Measurements from ENCODE around the gene TYK2. TPM values are rescaled to one million over a fixed set of nuclear protein-coding genes. Genes with fewer than 3 reads are reported as not detected.

Gene TYK2
- total and polyA plus RNA-seq, 9 of the 15 experiments (the other 6 are each of a cell fraction or from before 2014, with no cell fraction given): 15.0 to 182 (median 85.9) TPM

GRCh38 chr19:10306327-10306726 is 74.0 kb downstream of the TYK2 start (continued):
- TF ChIP-seq ZNF780A (CRISPR knock-in tag; IDR thresholded peaks at IDR 0.05) (no peak), RCOR1 (IDR thresholded peaks at IDR 0.05; ENCODE audit: borderline replicate concordance in 1 of 2, low read depth in 2 of 2, low read length in 2 of 2) (0 out of 4 replicates have a peak, but pooled peaks of 1 of the 2 experiments have one; percentile 42), IRF2 (CRISPR knock-in tag; IDR thresholded peaks at IDR 0.05) (no peak), POLR2AphosphoS5 (IDR thresholded peaks at IDR 0.05; ENCODE audit: control insufficient read depth, insufficient read depth, low read depth, low read length) (no peak), FOXP1 (CRISPR knock-in tag; IDR thresholded peaks at IDR 0.05) (no peak), DEAF1 (CRISPR knock-in tag; IDR thresholded peaks at IDR 0.05) (no peak), EWSR1 (IDR thresholded peaks at IDR 0.05; ENCODE audit: borderline replicate concordance, low read depth, partially characterized antibody) (no peak), ZNF23 (CRISPR knock-in tag; IDR thresholded peaks at IDR 0.05) (no peak)

GRCh38 chr19:10305139-10305806 is 75.1 kb downstream of the TYK2 start:
- Histone ChIP-seq H3K4me1 (replicated peaks in 1 of 2; ENCODE audit: control insufficient read depth in 2 of 2, insufficient read depth in 2 of 2, low read length in 2 of 2) (peaks cover 38 to 72% of the 10 kb centered on the region in 2 experiments; a peak in 4 of 5 replicates), H3K79me2 (ENCODE audit: control insufficient read depth, insufficient read depth, low read length) (no peaks in the 10 kb centered on the region), H3K9me1 (ENCODE audit: control insufficient read depth, insufficient read depth, low read length) (no peaks in the 10 kb centered on the region), H3K4me3 (no peak overlapping the region), H3K36me3 (ENCODE audit: control insufficient read depth, insufficient read depth, low read length) (peaks cover 22% of the 10 kb centered on the region; the same call in 1 of the 3 replicates), H3K9me3 (replicated peaks; ENCODE audit: control insufficient read depth, insufficient read depth, low read depth, low read length) (no peaks in the 10 kb centered on the region), H3K4me2 (ENCODE audit: insufficient read depth, low read length) (no peak overlapping the region), H3K27me3 (ENCODE audit: control insufficient read depth in 2 of 2, insufficient read depth in 2 of 2, low read length in 2 of 2) (no peaks in the 10 kb centered on the region), H4K20me1 (replicated peaks; ENCODE audit: control insufficient read depth, insufficient read depth, low read length) (no peaks in the 10 kb centered on the region), H3K9ac (ENCODE audit: insufficient read depth in 1 of 2, low read depth in 2 of 2, low read length in 2 of 2) (peak overlapping the region in 1 of 2 experiments; percentile 56; a peak in 2 of 4 replicates), H3K27ac (ENCODE audit: extremely low read depth, low read depth, low read length) (peak overlapping the region; percentile 50; the same call in 2 of the 3 replicates), H2AFZ (ENCODE audit: low read depth, low read length) (0 out of 2 replicates have a peak overlapping the region, but pooled peaks have one; percentile 34)
- no peak for FAIRE-seq
- intact Hi-C loops (cut with micrococcal nuclease) (no loop called here), in situ Hi-C loops (cut with MboI) (no loop called here)
- BruUV-seq (replicated peaks): no TSS peak
- no peak for ATAC-seq
- DNase-seq (ENCODE audit: extremely low read depth in 1 of 4, low spot score in 3 of 4): peak in 2 of 4 experiments; percentile 51 to 53
- 65% methylated on average over 11 of the region's 17 CpGs for WGBS (ENCODE audit: insufficient coverage, low coverage, missing lambda C conversion rate)
- ChIA-PET POLR2A (interaction anchor here (0.7 to 3.6 kb wide), 7 partner anchors 9 to 28 kb away, joined by 3 to 17 read pairs (median 4); partner anchors contain the start of genes FDX2 and RAVER1), CTCF (ENCODE audit: low intra/inter-chr PET ratio) (no interaction called here)
- TF ChIP-seq PTBP1 (IDR thresholded peaks at IDR 0.05; ENCODE audit: low read depth, low read length) (peak; percentile 100), THAP7 (CRISPR knock-in tag; IDR thresholded peaks at IDR 0.05) (no peak), ZMIZ1 (IDR thresholded peaks at IDR 0.05; ENCODE audit: low read depth in 2 of 2, low read length in 2 of 2) (no peak), DLX4 (CRISPR knock-in tag; IDR thresholded peaks at IDR 0.05) (no peak)

All from K562 (cell line).